Natural killer cell (primary cell): ENCODE results near the gene TMEM245. TPM values are rescaled to one million over a fixed set of nuclear protein-coding genes. Genes with fewer than 3 reads are reported as not detected.

Source experiments
- ATAC-seq, 3 donors: fragments of 150-1000 bp in 2 of 3; fragments of 200-7000 bp in 1 of 3; cut with Tn5 transposase; 1 replicate in 1 of 3; 2 replicates in 2 of 3; pipeline ENCODE4 v1.10.0; 2021; ENCODE audit warnings: mild to moderate bottlenecking in 2 of 3, moderate library complexity in 2 of 3
- DNase-seq, 2 donors: peaks; one replicate each; pipeline versions ENCODE4 v3.0.0 to v3.0.0-alpha.2; 2013 to 2021; ENCODE audit warnings: mixed read lengths in 1 of 2
- H3K27ac ChIP-seq: one replicate; pipeline ENCODE4 v1.5.1; 2013; ENCODE audit warnings: mild to moderate bottlenecking, low read length
- H3K27me3 ChIP-seq: one replicate; pipeline ENCODE4 v1.6.1; 2013; ENCODE audit warnings: low read length; ENCODE audit not compliant: control insufficient read depth, insufficient read depth
- H3K36me3 ChIP-seq: one replicate; pipeline ENCODE4 v1.6.1; 2013; ENCODE audit warnings: low read length; ENCODE audit not compliant: control insufficient read depth, insufficient read depth
- H3K4me1 ChIP-seq: one replicate; pipeline ENCODE4 v1.6.1; 2013; ENCODE audit warnings: low read length; ENCODE audit not compliant: control insufficient read depth, insufficient read depth
- H3K4me3 ChIP-seq: one replicate; pipeline ENCODE4 v1.5.1; 2013; ENCODE audit warnings: low read length
- H3K9me3 ChIP-seq: one replicate; pipeline ENCODE4 v1.6.1; 2013; ENCODE audit warnings: low read length; ENCODE audit not compliant: control insufficient read depth, insufficient read depth
- H3K27ac Mint-ChIP-seq, 2 donors: one replicate each; pipeline ENCODE4 v1.8.0; 2022; ENCODE audit warnings: mild to moderate bottlenecking in 2 of 2, mixed read lengths in 2 of 2, moderate library complexity in 1 of 2
- H3K27me3 Mint-ChIP-seq, 2 donors: one replicate each; pipeline ENCODE4 v1.8.0; 2022; ENCODE audit warnings: low read depth in 2 of 2, mixed read lengths in 2 of 2
- H3K36me3 Mint-ChIP-seq: one replicate; pipeline ENCODE4 v1.8.0; 2022; ENCODE audit warnings: mixed read lengths
- H3K4me1 Mint-ChIP-seq, 2 donors: one replicate each; pipeline ENCODE4 v1.8.0; 2022; ENCODE audit warnings: mixed read lengths in 2 of 2
- H3K4me3 Mint-ChIP-seq: one replicate; pipeline ENCODE4 v1.8.0; 2022; ENCODE audit warnings: mild to moderate bottlenecking, moderate library complexity, mixed read lengths
- H3K9me3 Mint-ChIP-seq, 2 donors: one replicate each; pipeline ENCODE4 v1.8.0; 2022; ENCODE audit warnings: mixed read lengths in 2 of 2
- WGBS: methylation state at CpG from one replicate; pipeline ENCODE4 v1.1.7; 2013; ENCODE audit warnings: missing lambda C conversion rate; ENCODE audit not compliant: insufficient coverage; 5-methylcytosine and 5-hydroxymethylcytosine counted together
- intact Hi-C: fragments of 100-400 bp; cut with micrococcal nuclease; formaldehyde crosslinking; loops from one replicate; pipeline ENCODE4 v1.14.2; 2022
- total RNA-seq, 4 donors: library from RNA; stranded (reverse); fragments of 120-200 nt in 1 of 4; gene quantifications; one replicate each; pipeline versions ENCODE4 v1.2.3 to v1.2.4, GENCODE V29; 2013 to 2022
- TF ChIP-seq, protein P1 (sequence below): fragments of 200-600 bp; IDR thresholded peaks from one replicate; pipeline ENCODE4 v1.8.0; 2022; ENCODE audit warnings: antibody characterized with exemption

Gene TMEM245
- 10 to 100 TPM; 14.5 to 22.5 (median 21.8) TPM for total RNA-seq
- 36.6 TPM for total RNA-seq (2013)

DNA sequence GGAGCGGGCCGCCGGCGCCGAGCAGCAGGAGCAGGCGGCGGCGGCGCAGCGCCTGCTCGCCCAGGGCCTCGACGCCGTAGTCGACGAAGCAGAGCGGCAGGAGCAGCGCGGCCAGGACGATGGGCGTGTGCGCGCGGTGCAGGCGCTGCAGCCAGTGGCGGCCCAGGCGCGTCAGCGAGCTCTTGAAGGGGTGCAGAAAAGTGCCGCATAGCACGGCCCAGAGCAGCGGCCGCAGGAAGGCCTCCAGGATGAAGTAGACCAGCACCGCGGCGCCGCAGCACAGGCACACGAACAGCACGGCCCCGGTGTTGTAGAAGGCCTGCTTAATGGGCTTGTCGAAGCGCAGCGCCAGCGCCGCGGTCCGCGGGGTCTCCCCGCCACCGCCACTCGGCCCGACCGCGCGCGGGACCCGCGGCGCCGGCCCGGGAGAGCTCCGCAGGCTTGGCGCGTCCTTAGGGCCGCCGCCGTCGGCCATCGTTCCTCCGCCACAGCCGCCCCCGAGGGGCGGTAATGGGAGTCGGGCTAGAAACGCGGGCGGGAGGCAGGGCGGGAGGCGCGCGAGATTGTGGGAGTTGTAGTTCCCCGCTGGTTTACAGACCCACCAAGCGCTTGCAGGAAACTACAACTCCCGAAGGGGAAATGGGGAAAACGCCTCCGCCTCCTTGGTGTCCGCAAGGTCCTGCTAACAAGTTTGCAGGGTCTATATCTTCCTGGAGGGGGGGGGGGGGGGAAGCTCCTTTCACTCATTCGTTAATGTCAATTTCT is at the start of gene TMEM245:
Gene TMEM245 (minus strand): TSS at position 509 of the 765 bp plus-strand sequence. CDS start 34 bp downstream, at position 475.
- Histone ChIP-seq H3K36me3 (no peaks in the 10 kb centered on the region), H3K4me1 (peaks cover 20% of the 10 kb centered on the region), H3K27me3 (no peaks in the 10 kb centered on the region), H3K9me3 (no peaks in the 10 kb centered on the region), H3K4me3 (peak within 1 kb of the TSS; percentile 77), H3K27ac (peak within 1 kb of the TSS; percentile 54)
- ATAC-seq (peak; percentile 93 to 99 (median 95)), DNase-seq (peak; percentile 87 to 98)
- 0% methylated on average over 87 of the region's 88 CpGs for WGBS
- Mint-ChIP-seq H3K36me3 (no peaks in the 10 kb centered on the region), H3K9me3 (no peaks in the 10 kb centered on the region), H3K4me3 (peak within 1 kb of the TSS; percentile 93), H3K27ac (peak within 1 kb of the TSS; percentile 63 to 82), H3K4me1 (peaks cover 36 to 43% of the 10 kb centered on the region in 2 donors), H3K27me3 (peaks cover 0 to 3% of the 10 kb centered on the region in 2 donors)
- TF ChIP-seq, protein P1, sequence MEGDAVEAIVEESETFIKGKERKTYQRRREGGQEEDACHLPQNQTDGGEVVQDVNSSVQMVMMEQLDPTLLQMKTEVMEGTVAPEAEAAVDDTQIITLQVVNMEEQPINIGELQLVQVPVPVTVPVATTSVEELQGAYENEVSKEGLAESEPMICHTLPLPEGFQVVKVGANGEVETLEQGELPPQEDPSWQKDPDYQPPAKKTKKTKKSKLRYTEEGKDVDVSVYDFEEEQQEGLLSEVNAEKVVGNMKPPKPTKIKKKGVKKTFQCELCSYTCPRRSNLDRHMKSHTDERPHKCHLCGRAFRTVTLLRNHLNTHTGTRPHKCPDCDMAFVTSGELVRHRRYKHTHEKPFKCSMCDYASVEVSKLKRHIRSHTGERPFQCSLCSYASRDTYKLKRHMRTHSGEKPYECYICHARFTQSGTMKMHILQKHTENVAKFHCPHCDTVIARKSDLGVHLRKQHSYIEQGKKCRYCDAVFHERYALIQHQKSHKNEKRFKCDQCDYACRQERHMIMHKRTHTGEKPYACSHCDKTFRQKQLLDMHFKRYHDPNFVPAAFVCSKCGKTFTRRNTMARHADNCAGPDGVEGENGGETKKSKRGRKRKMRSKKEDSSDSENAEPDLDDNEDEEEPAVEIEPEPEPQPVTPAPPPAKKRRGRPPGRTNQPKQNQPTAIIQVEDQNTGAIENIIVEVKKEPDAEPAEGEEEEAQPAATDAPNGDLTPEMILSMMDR: no peak
- intact Hi-C loops: loop anchor here (1.0 kb wide), 2 partner anchors 106 to 185 kb away; partner anchors contain the start of genes ABITRAM, CTNNAL1 and ELP1

DNA sequence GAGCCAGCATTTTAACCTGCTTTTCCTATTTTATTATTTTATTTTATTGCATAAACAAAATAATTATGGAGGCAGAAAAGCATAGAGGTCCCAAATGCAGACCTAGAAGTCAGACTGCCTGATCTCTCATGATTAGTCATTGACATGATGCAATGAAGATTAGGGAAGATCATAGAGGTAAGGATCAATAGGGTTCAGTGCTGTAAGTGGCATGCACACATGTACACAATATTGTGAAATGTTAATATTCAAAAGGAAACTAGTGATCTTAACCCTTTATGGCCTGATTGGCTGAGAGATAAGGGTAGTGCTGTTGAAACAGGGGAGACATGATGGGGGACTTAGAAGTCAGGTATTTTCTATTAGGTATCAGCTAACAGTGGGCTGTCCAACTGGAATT is 48.4 kb upstream of the TMEM245 start:
- Mint-ChIP-seq H3K4me1 (peaks cover 0 to 5% of the 10 kb centered on the region in 2 donors), H3K27me3 (peaks cover 49 to 77% of the 10 kb centered on the region in 2 donors), H3K9me3 (no peaks in the 10 kb centered on the region), H3K27ac (no peak overlapping the region), H3K4me3 (no peak overlapping the region), H3K36me3 (no peaks in the 10 kb centered on the region)
- Histone ChIP-seq H3K27me3 (peaks cover 10% of the 10 kb centered on the region), H3K36me3 (no peaks in the 10 kb centered on the region), H3K4me1 (no peaks in the 10 kb centered on the region), H3K27ac (no peak overlapping the region), H3K4me3 (no peak overlapping the region), H3K9me3 (no peaks in the 10 kb centered on the region)
- DNase-seq (no peak), ATAC-seq (no peak)
- TF ChIP-seq, protein P1: no peak
- intact Hi-C loops: no loop called here

DNA sequence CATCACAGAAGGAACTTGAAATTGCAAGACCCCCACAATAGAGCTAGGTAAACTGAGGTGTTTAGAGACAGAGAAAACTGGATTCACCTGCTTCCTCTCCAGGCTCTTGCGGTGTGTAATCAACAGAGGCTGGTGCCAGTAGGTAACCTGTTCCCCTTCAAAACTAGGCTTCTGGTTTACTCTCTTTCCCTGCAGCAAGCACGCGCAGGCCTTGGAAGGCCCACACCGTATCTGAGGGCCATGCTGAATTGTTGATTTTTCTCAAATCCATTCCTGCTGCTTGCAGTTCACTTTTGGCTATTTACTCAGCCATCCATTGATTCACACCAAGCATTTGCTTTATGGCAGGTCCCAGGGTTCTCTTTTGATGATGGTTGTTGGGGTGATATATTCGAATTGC is 48.0 kb upstream of the TMEM245 start:
- peaks cover 10% of the 10 kb centered on the region for H3K27me3 ChIP-seq
- no peaks in the 10 kb centered on the region for H3K9me3 Mint-ChIP-seq
- no peak overlapping the region for H3K4me3 Mint-ChIP-seq
- no peak for ATAC-seq
- H3K27ac ChIP-seq: no peak overlapping the region
- H3K4me1 ChIP-seq: no peaks in the 10 kb centered on the region
- TF ChIP-seq, protein P1: no peak
- H3K4me1 Mint-ChIP-seq: peaks cover 0 to 5% of the 10 kb centered on the region in 2 donors
- DNase-seq: no peak
- H3K36me3 ChIP-seq: no peaks in the 10 kb centered on the region
- H3K9me3 ChIP-seq: no peaks in the 10 kb centered on the region
- no peak overlapping the region for H3K27ac Mint-ChIP-seq
- WGBS: 99% methylated on average over 4 of the region's 5 CpGs
- no peaks in the 10 kb centered on the region for H3K36me3 Mint-ChIP-seq
- no peak overlapping the region for H3K4me3 ChIP-seq
- intact Hi-C loops: no loop called here
- peaks cover 51 to 81% of the 10 kb centered on the region in 2 donors for H3K27me3 Mint-ChIP-seq
